Astrocyte (in vitro differentiated cells and primary cell): ENCODE results near the gene GRM7. TPM values are rescaled to one million over a fixed set of nuclear protein-coding genes. Genes with fewer than 3 reads are reported as not detected.

Experiments used
- DNase-seq: peaks from one replicate; pipeline ENCODE4 v3.0.0-alpha.2; 2010; ENCODE audit warnings: low read depth
- FAIRE-seq: peaks from 2 replicates; lab custom pipeline; 2011; peaks lifted over from hg19 to GRCh38; lab: Jason Lieb, UNC
- H2AFZ ChIP-seq: 2 replicates; pipeline ENCODE4 v1.6.0; 2012; ENCODE audit warnings: low read depth, low read length, inconsistent platforms
- H3K27ac ChIP-seq: 2 replicates; pipeline ENCODE4 v1.5.1; 2011; ENCODE audit warnings: low read depth, low read length, inconsistent platforms
- H3K27me3 ChIP-seq: 2 replicates; pipeline ENCODE4 v1.6.0; 2011; ENCODE audit warnings: low read length, inconsistent platforms; ENCODE audit not compliant: insufficient read depth
- H3K36me3 ChIP-seq: 2 replicates; pipeline ENCODE4 v1.5.1; 2011; ENCODE audit warnings: low read length, inconsistent platforms; ENCODE audit not compliant: insufficient read depth
- H3K4me1 ChIP-seq: 2 replicates; pipeline ENCODE4 v1.5.1; 2011; ENCODE audit warnings: low read length, inconsistent platforms; ENCODE audit not compliant: insufficient read depth
- H3K4me2 ChIP-seq: 2 replicates; pipeline ENCODE4 v1.6.0; 2012; ENCODE audit warnings: low read length, inconsistent platforms
- H3K4me3 ChIP-seq: 2 replicates; pipeline ENCODE4 v1.5.1; 2011; ENCODE audit warnings: low read depth, mild to moderate bottlenecking, low read length, inconsistent platforms; ENCODE audit not compliant: insufficient read depth
- H3K79me2 ChIP-seq: 2 replicates; pipeline ENCODE4 v1.6.0; 2012; ENCODE audit warnings: mild to moderate bottlenecking, low read length, inconsistent platforms; ENCODE audit not compliant: insufficient read depth
- H3K9ac ChIP-seq: 2 replicates; pipeline ENCODE4 v1.6.0; 2012; ENCODE audit warnings: mild to moderate bottlenecking, low read length, inconsistent platforms
- H3K9me3 ChIP-seq: 2 replicates; pipeline ENCODE4 v1.5.1; 2012; ENCODE audit warnings: low read depth, mild to moderate bottlenecking, low read length, inconsistent platforms; ENCODE audit not compliant: insufficient read depth
- H4K20me1 ChIP-seq: 2 replicates; pipeline ENCODE4 v1.6.0; 2012; ENCODE audit warnings: low read length, inconsistent platforms; ENCODE audit not compliant: insufficient read depth
- H3K27ac Mint-ChIP-seq: one replicate; pipeline ENCODE4 v1.8.0; 2021; ENCODE audit warnings: mild to moderate bottlenecking, mixed read lengths; ENCODE audit not compliant: unreplicated experiment
- H3K27me3 Mint-ChIP-seq: one replicate; pipeline ENCODE4 v1.8.0; 2021; ENCODE audit warnings: low read depth, mixed read lengths; ENCODE audit not compliant: unreplicated experiment
- H3K36me3 Mint-ChIP-seq: one replicate; pipeline ENCODE4 v1.8.0; 2021; ENCODE audit warnings: low read depth, mixed read lengths; ENCODE audit not compliant: unreplicated experiment
- H3K4me1 Mint-ChIP-seq: one replicate; pipeline ENCODE4 v1.8.0; 2021; ENCODE audit warnings: low read depth, mixed read lengths; ENCODE audit not compliant: unreplicated experiment
- H3K4me3 Mint-ChIP-seq: one replicate; pipeline ENCODE4 v1.8.0; 2021; ENCODE audit warnings: mild to moderate bottlenecking, moderate library complexity, mixed read lengths; ENCODE audit not compliant: unreplicated experiment
- H3K9me3 Mint-ChIP-seq: one replicate; pipeline ENCODE4 v1.8.0; 2021; ENCODE audit warnings: mild to moderate bottlenecking, mixed read lengths; ENCODE audit not compliant: unreplicated experiment
- CTCF ChIP-seq: IDR thresholded peaks from 2 replicates; pipeline ENCODE4 v1.5.1; 2011; ENCODE audit warnings: low read depth, mild to moderate bottlenecking, inconsistent platforms, low read length, moderate library complexity; ENCODE audit not compliant: insufficient read depth
- EZH2 ChIP-seq: IDR thresholded peaks from 2 replicates; pipeline ENCODE4 v1.6.1; 2012; ENCODE audit warnings: mild to moderate bottlenecking, low read length, inconsistent platforms; ENCODE audit not compliant: insufficient read depth
- total RNA-seq: library from RNA; stranded (reverse); gene quantifications from 2 replicates; pipeline ENCODE4 v1.2.1, GENCODE V29; 2021

Gene GRM7
- total RNA-seq, 1 donor from 2014 or later = not detected

GRCh38 chr3:7306901-7307300, 446.0 kb downstream of the GRM7 start:
- Mint-ChIP-seq H3K27me3 (no peaks in the 10 kb centered on the region), H3K4me1 (peaks cover 19% of the 10 kb centered on the region), H3K36me3 (no peaks in the 10 kb centered on the region), H3K4me3 (no peak overlapping the region), H3K9me3 (peaks cover 1% of the 10 kb centered on the region), H3K27ac (no peak overlapping the region)
- DNase-seq (no peak), FAIRE-seq (no peak)
- H3K9ac ChIP-seq = no peak overlapping the region
- no peak for TF ChIP-seq EZH2
- TF ChIP-seq CTCF = no peak
- H3K4me1 ChIP-seq = peaks cover 17% of the 10 kb centered on the region
- H3K36me3 ChIP-seq = no peaks in the 10 kb centered on the region
- no peak overlapping the region for H2AFZ ChIP-seq
- H3K9me3 ChIP-seq = no peaks in the 10 kb centered on the region
- peak overlapping the region; percentile 47 for H3K4me2 ChIP-seq
- H3K4me3 ChIP-seq = no peak overlapping the region
- H3K79me2 ChIP-seq = no peaks in the 10 kb centered on the region
- H3K27me3 ChIP-seq = no peaks in the 10 kb centered on the region
- no peaks in the 10 kb centered on the region for H4K20me1 ChIP-seq
- no peak overlapping the region for H3K27ac ChIP-seq

- H3K27ac ChIP-seq = no peak overlapping the region
- H3K27ac Mint-ChIP-seq = peak overlapping the region; percentile 11
Measured at GRCh38 chr3:7307410-7307809, 446.5 kb downstream of the GRM7 start.

More at GRCh38 chr3:7307410-7307809, 446.5 kb downstream of the GRM7 start:
- H3K79me2 ChIP-seq = no peaks in the 10 kb centered on the region
- H3K9ac ChIP-seq = no peak overlapping the region
- peaks cover 17% of the 10 kb centered on the region for H3K4me1 ChIP-seq
- no peak overlapping the region for H3K4me3 ChIP-seq
- H2AFZ ChIP-seq = no peak overlapping the region
- no peak overlapping the region for H3K4me3 Mint-ChIP-seq
- no peaks in the 10 kb centered on the region for H3K27me3 ChIP-seq
- peak; percentile 87 for DNase-seq
- no peaks in the 10 kb centered on the region for H3K9me3 ChIP-seq
- no peak for FAIRE-seq
- H3K9me3 Mint-ChIP-seq = peaks cover 1% of the 10 kb centered on the region
- no peaks in the 10 kb centered on the region for H3K36me3 Mint-ChIP-seq
- TF ChIP-seq CTCF = no peak
- TF ChIP-seq EZH2 = no peak
- H3K36me3 ChIP-seq = no peaks in the 10 kb centered on the region
- peaks cover 19% of the 10 kb centered on the region for H3K4me1 Mint-ChIP-seq
- peak overlapping the region; percentile 47 for H3K4me2 ChIP-seq
- H4K20me1 ChIP-seq = no peaks in the 10 kb centered on the region
- H3K27me3 Mint-ChIP-seq = no peaks in the 10 kb centered on the region
